RWPE1 (cell line): ENCODE data around the gene ANKRD44.

Experiments
- CTCF ChIA-PET: fragments of 350-600 bp; sonication (Branson Sonifier 250); formaldehyde crosslinking; extraction: SDS; loops from one replicate; lab custom pipeline; 2021; lab: Yijun Ruan, JAX
- POLR2A ChIA-PET: fragments of 400-600 bp; formaldehyde crosslinking; extraction: SDS; loops from one replicate; lab custom pipeline; 2020; ENCODE audit warnings: antibody characterized with exemption; ENCODE audit not compliant: low non-redundant PET; lab: Yijun Ruan, JAX
- DNase-seq: peaks from one replicate; pipeline ENCODE4 v3.0.0; 2012; ENCODE audit warnings: low spot score
- H3K27ac ChIP-seq: fragments of 450-650 bp; 2 replicates; pipeline ENCODE4 v1.5.1; 2017
- CTCF ChIP-seq: fragments of 450-650 bp; conservative IDR thresholded peaks from 2 replicates; pipeline ENCODE4 v1.5.1; 2017; ENCODE audit warnings: low read depth, mild to moderate bottlenecking

Gene ANKRD44

DNA sequence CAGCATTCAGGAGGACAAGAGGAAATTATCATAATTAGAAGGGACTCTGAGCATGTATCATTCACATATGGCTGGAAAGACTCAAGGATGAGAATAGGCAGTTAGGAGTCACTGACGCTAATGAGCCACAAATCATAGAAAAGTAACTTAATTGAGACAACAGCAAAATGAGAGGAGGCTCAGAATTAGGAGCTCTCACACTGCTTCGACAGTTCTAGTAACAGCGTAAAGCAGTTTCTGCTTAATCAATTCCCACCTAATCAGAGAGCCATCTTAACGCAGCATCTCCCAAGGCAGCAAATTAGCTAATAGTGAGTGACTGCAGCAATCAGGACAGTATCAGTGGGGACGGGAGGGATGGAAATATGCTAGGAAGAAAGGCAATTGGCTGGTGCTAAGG, 32.8 kb downstream of the ANKRD44 start:
- no peak for DNase-seq
- POLR2A ChIA-PET: no interaction called here
- H3K27ac ChIP-seq: no peak overlapping the region
- TF ChIP-seq CTCF: no peak
- CTCF ChIA-PET: interaction anchor here (0.7 kb wide), 1 partner anchor 10 kb away, joined by 3 read pairs; no protein-coding TSS in a partner anchor

DNA sequence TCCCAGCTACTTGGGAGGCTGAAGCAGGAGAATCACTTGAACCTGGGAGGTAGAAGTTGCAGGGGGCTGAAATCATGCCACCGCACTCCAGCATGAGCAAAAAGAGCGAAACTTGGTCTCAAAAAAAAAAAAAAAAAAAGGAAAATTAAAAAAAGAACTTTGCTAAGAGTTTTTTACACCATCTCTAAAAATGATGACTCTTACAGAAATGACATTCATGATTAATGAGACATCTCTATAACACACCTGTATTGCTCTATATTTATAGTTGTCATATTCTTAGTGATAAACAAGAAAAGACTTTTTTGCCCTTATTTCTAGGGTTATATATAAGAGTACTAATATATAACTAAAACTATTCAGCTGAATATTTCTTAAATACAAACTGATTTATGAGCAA, 34.4 kb downstream of the ANKRD44 start:
- POLR2A ChIA-PET: no interaction called here
- no peak for DNase-seq
- CTCF ChIA-PET: no interaction called here
- no peak overlapping the region for H3K27ac ChIP-seq
- no peak for TF ChIP-seq CTCF

DNA sequence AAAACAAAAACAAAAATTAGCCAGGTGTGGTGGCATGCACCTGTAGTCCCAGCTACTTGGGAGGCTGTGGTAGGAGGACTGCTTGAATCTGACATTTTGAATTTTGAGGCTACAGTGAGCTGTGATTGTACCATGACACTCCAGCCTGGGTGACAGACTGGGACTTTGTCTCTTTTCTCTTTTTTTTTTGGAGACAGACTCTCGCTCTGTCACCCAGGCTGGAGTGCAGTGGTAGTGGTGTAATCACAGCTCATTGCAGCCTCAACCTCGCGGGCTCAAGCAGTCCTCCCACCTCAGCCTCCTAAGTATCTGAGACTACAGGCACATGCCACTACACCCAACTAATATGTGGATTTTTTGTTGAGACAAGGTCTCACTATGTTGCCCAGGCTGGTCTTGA, 35.6 kb downstream of the ANKRD44 start:
- POLR2A ChIA-PET: no interaction called here
- TF ChIP-seq CTCF: no peak
- DNase-seq: no peak
- CTCF ChIA-PET: no interaction called here
- no peak overlapping the region for H3K27ac ChIP-seq

DNA sequence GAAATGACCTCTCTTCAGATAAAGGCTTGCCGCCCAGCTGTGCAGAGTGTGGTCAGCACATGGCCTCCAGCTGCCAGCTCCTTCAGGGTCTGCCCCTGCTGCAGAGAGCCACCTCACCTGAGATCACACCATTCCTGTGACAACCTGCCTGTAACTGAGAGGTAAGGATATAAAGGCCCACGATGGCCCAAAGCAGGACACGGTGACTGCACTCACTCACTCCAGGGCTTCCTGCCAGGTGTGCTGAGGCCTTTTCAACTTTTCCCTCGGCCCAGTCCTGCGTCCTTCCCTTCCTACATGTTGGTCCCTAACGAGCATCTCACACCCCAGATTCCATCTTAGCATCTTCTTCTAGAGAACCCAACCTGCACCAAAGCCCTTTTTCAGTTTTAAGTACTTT, 36.2 kb downstream of the ANKRD44 start:
- no peak for TF ChIP-seq CTCF
- CTCF ChIA-PET: no interaction called here
- POLR2A ChIA-PET: no interaction called here
- H3K27ac ChIP-seq: no peak overlapping the region
- no peak for DNase-seq

GRCh38 chr2:197273485-197273884, 37.1 kb downstream of the ANKRD44 start:
- no peak for TF ChIP-seq CTCF
- DNase-seq: no peak
- POLR2A ChIA-PET: no interaction called here
- no peak overlapping the region for H3K27ac ChIP-seq
- CTCF ChIA-PET: interaction anchor here (0.5 to 0.6 kb wide), 2 partner anchors 17 to 923 kb away, joined by 4 to 5 read pairs; no protein-coding TSS in a partner anchor

- no peak for DNase-seq
- no peak for TF ChIP-seq CTCF
- ChIA-PET POLR2A (no interaction called here), CTCF (no interaction called here)
- H3K27ac ChIP-seq: no peak overlapping the region
These were observed 40.0 kb downstream of the ANKRD44 start for GRCh38 chr2:197270601-197271000.

DNA sequence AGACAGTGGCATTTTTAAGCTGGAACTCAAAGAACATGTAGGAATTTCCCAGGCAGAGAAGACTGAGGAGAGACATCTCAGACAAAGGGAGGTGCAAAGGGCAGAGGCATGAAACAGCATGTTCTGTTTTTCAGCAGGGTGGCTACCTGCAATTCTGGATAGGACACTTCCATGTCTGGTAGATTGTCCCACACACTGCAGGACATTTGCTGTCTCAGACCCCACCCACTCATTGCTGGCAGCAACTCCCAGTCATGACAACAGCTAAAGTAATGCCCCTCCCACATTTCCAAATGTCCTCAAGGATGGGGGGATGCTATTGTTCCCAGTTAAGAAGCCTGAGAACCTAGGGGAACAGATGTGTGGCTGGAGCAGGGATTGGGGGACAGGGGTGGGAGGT, 40.8 kb downstream of the ANKRD44 start:
- H3K27ac ChIP-seq: no peak overlapping the region
- CTCF ChIA-PET: no interaction called here
- DNase-seq: no peak
- POLR2A ChIA-PET: no interaction called here
- no peak for TF ChIP-seq CTCF
